ENCODE measurements around the gene ISL1.

The ISL1 gene

GRCh38 chr5:51383131-51384121 is at the start of gene ISL1:
ISL1 (plus strand) TSS chr5:51383448; CDS start chr5:51383672, 224 bp downstream.
- no peak for TF ChIP-seq CTCF (IDR thresholded peaks at IDR 0.05; ENCODE audit: borderline replicate concordance, insufficient read depth, low read depth, low read length)
- H3K4me3 ChIP-seq (ENCODE audit: low read depth, low read length): no peak within 1 kb of the TSS

- no peak for TF ChIP-seq CTCF (IDR thresholded peaks at IDR 0.05; ENCODE audit: borderline replicate concordance, insufficient read depth, low read depth, low read length)
- no peak overlapping the region for H3K4me3 ChIP-seq (ENCODE audit: low read depth, low read length)
These were observed 46.4 kb upstream of the ISL1 start for GRCh38 chr5:51336878-51337277.

- TF ChIP-seq CTCF (IDR thresholded peaks at IDR 0.05; ENCODE audit: borderline replicate concordance, insufficient read depth, low read depth, low read length): no peak
- no peak overlapping the region for H3K4me3 ChIP-seq (ENCODE audit: low read depth, low read length)
These were observed 38.1 kb upstream of the ISL1 start for GRCh38 chr5:51345106-51345505.

GRCh38 chr5:51347157-51347556 is 36.1 kb upstream of the ISL1 start:
- no peak for TF ChIP-seq CTCF (IDR thresholded peaks at IDR 0.05; ENCODE audit: borderline replicate concordance, insufficient read depth, low read depth, low read length)

GRCh38 chr5:51347704-51348103 is 35.5 kb upstream of the ISL1 start:
- H3K4me3 ChIP-seq (ENCODE audit: low read depth, low read length): no peak overlapping the region

More at GRCh38 chr5:51347157-51347556, 36.1 kb upstream of the ISL1 start:
- no peak overlapping the region for H3K4me3 ChIP-seq (ENCODE audit: low read depth, low read length)

GRCh38 chr5:51371052-51371451 is 12.2 kb upstream of the ISL1 start:
- H3K4me3 ChIP-seq (ENCODE audit: low read depth, low read length): no peak overlapping the region
- TF ChIP-seq CTCF (IDR thresholded peaks at IDR 0.05; ENCODE audit: borderline replicate concordance, insufficient read depth, low read depth, low read length): no peak

More at GRCh38 chr5:51347704-51348103, 35.5 kb upstream of the ISL1 start:
- TF ChIP-seq CTCF (IDR thresholded peaks at IDR 0.05; ENCODE audit: borderline replicate concordance, insufficient read depth, low read depth, low read length): no peak
